Astrocyte of the spinal cord (primary cell): ENCODE data around the gene UQCR10.

Experiments
- DNase-seq: peaks from one replicate; pipeline ENCODE4 v3.0.0; 2011; ENCODE audit warnings: low read depth, low spot score
- H3K4me3 ChIP-seq: 2 replicates; pipeline ENCODE4 v1.5.1; 2011; ENCODE audit warnings: low read depth, mild to moderate bottlenecking, low read length, moderate library complexity
- in situ Hi-C: cut with HindIII; loops from 2 replicates; pipeline ENCODE4 v1.10.0; 2017; ENCODE audit warnings: low sequenced_read_pairs
- TF ChIP-seq, protein P1 (sequence below): IDR thresholded peaks from 2 replicates; pipeline ENCODE4 v1.5.1; 2012; ENCODE audit warnings: low read depth, mild to moderate bottlenecking, low read length, inconsistent platforms

Gene UQCR10

DNA sequence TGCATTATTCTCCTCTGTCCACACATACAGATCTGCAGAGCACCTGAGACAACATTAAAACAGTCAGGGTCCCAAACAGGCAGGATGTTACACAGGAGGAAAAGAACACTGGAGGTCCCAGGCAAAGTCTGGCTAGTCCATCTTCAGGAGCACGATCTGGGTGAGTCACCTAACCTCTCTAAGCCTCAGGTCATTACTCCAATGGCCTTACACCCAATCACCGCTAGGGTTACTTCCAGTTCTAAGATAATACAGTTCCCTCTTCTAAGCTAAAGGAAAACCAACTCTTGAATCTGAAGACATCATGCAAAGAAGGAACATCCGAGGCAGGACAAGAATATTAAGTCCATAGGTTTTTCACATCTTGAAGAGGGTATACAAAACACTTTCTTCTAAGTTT, 46.4 kb downstream of the UQCR10 start:
- TF ChIP-seq, protein P1, sequence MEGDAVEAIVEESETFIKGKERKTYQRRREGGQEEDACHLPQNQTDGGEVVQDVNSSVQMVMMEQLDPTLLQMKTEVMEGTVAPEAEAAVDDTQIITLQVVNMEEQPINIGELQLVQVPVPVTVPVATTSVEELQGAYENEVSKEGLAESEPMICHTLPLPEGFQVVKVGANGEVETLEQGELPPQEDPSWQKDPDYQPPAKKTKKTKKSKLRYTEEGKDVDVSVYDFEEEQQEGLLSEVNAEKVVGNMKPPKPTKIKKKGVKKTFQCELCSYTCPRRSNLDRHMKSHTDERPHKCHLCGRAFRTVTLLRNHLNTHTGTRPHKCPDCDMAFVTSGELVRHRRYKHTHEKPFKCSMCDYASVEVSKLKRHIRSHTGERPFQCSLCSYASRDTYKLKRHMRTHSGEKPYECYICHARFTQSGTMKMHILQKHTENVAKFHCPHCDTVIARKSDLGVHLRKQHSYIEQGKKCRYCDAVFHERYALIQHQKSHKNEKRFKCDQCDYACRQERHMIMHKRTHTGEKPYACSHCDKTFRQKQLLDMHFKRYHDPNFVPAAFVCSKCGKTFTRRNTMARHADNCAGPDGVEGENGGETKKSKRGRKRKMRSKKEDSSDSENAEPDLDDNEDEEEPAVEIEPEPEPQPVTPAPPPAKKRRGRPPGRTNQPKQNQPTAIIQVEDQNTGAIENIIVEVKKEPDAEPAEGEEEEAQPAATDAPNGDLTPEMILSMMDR: no peak
- no peak for DNase-seq
- in situ Hi-C loops: no loop called here
- H3K4me3 ChIP-seq: no peak overlapping the region

DNA sequence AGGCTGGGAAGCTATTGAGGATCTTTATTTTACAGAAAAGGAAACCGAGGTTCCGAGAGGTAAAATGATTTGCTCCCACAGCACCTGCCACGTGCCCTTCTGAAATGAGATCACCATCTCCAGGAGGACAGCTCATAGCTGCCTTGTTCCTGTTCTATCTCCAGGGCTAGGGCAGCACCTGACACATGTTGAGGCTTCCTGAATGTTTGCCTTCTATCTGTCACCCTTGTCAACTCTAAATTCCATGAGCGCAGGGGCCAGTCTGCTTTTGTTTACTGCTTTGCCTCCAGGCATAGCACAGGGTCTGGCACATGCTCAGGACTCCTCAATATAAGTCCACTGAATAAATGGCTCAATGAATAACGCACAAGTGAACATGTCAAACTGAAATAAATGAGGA, 46.8 kb downstream of the UQCR10 start:
- no peak overlapping the region for H3K4me3 ChIP-seq
- no peak for DNase-seq
- TF ChIP-seq, protein P1: no peak
- in situ Hi-C loops: no loop called here

DNA sequence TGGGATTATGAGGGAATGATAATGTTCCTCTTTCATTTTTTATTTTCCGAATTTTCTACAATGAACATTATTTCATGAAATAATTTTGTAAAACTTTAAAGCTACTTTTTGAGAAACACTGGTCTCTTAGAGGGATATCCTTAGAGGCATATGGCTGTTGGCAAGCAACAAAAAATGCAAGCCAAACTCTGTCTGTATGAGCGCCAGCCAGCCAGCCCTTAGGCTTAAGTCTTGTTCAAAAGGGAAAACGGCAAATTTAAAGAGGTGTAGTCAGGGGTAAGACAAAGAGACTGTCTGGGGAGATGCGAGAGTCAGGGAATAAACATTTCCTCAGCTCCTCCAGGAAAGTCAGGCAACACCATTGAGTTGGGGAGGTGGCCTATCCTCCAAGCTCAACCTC, 48.4 kb downstream of the UQCR10 start:
- DNase-seq: no peak
- TF ChIP-seq, protein P1: no peak
- in situ Hi-C loops: no loop called here
- H3K4me3 ChIP-seq: no peak overlapping the region

DNA sequence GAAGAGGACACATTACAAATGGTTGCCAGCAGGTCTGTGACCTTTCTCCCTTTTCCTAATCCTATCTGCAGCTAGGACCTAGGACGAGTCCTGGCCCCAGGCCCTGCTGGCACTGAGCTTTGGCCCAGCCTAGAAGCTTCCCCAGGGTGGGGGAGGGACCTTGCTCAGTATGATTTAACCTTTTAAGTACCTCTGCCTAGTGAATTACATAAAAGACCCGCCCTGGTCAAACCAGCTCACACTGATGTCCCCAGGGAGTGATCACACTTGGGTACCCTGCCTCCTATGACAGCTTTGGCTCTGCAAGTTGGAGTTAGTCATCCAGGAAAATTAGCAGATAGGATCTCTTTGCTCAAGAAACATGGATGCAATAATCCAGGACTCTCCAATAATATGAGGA, 49.0 kb downstream of the UQCR10 start:
- in situ Hi-C loops: no loop called here
- no peak overlapping the region for H3K4me3 ChIP-seq

DNA sequence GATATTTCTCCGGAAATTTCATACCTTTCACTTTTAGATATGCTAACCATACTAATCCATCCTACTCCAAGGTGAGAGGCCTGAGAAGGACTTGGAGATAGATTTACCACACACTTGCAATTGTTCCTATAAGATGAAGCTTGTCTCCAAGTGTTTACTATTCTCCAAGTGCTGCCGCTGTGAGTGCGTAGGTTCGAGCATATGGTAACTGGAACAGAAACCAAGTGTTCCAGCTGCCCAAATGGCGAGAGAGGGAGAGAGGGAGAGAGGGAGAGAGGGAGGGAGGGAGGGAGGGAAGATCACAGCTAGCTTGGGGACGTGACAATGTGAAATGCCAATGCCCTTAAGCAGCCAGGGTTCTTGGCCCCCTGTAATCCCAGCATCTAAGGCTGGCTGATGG, 49.4 kb downstream of the UQCR10 start:
- in situ Hi-C loops: no loop called here
- TF ChIP-seq, protein P1: no peak
- DNase-seq: no peak
- H3K4me3 ChIP-seq: no peak overlapping the region

More for the DNA sequence above, 49.0 kb downstream of the UQCR10 start:
- TF ChIP-seq, protein P1: no peak
- no peak for DNase-seq

DNA sequence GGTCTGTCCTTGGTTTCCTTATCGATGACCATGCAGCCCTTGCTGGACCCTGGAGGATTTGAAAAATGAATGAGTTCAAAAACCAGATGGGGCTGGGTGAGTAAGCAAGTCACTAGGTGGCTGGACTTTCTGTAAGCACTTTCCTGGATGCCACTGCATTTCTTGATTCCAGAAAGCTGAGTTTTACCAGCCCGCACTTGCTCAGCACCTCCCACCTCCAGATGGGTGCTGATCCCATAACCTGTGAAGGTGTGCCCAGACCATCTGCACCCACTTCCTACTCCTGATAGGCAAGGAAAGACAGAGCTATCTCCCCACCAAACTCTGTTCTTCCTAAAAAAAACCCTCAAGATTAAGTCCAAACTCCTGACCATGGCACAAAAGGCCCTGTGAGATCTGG, 49.8 kb downstream of the UQCR10 start:
- DNase-seq: no peak
- in situ Hi-C loops: no loop called here

More for the DNA sequence above, 49.8 kb downstream of the UQCR10 start:
- TF ChIP-seq, protein P1: no peak
- no peak overlapping the region for H3K4me3 ChIP-seq
